Stomach (tissue), 9 donors: Measurements from ENCODE around the gene TRIM43B. TPM values are rescaled to one million over a fixed set of nuclear protein-coding genes. Genes with fewer than 3 reads are reported as not detected.
"Not testable (repeated sequence)": the region's sequence is repeated elsewhere in the genome, so short reads cannot be mapped to it uniquely, and the experiment has no call there.

Experiments used
- DNase-seq, 2 donors: peaks; one replicate each; pipeline versions ENCODE4 v3.0.0 to v3.0.0-alpha.2; 2013 to 2019
- H3K27ac ChIP-seq, 5 donors: fragments of 200-600 bp in 4 of 5; sonication (generic) in 4 of 5; one replicate each; pipeline ENCODE4 v1.5.1; 2013 to 2019; ENCODE audit warnings: mild to moderate bottlenecking in 1 of 5, moderate library complexity in 1 of 5
- H3K27me3 ChIP-seq, 3 donors: fragments of 200-600 bp; sonication (generic); one replicate each; pipeline ENCODE4 v1.5.1; 2017 to 2019; ENCODE audit warnings: mixed run types in 1 of 3
- H3K36me3 ChIP-seq, 4 donors: fragments of 200-600 bp; sonication (generic); 1 replicate in 3 of 4; 2 replicates in 1 of 4; pipeline ENCODE4 v1.5.1; 2016 to 2019
- H3K4me1 ChIP-seq, 4 donors: fragments of 200-600 bp; sonication (generic); one replicate each; pipeline ENCODE4 v1.5.1; 2016 to 2019
- H3K4me3 ChIP-seq, 4 donors: fragments of 200-600 bp; sonication (generic) in 3 of 4; one replicate each; pipeline ENCODE4 v1.5.1; 2016 to 2019; ENCODE audit warnings: mild to moderate bottlenecking in 1 of 4
- H3K9me3 ChIP-seq, 4 donors: fragments of 200-600 bp; sonication (generic); one replicate each; pipeline ENCODE4 v1.5.1; 2016 to 2019
- EP300 ChIP-seq: sonication (generic); formaldehyde crosslinking; IDR thresholded peaks from one replicate; pipeline ENCODE4 v1.6.1; 2017; ENCODE audit warnings: antibody characterized with exemption
- POLR2A ChIP-seq, 4 donors: fragments of 450-650 bp; IDR thresholded peaks; one replicate each; pipeline ENCODE4 v1.6.1; 2016; ENCODE audit warnings: antibody characterized with exemption in 4 of 4, control low read depth in 2 of 4, mild to moderate bottlenecking in 1 of 4, moderate library complexity in 1 of 4
- POLR2AphosphoS5 ChIP-seq, 3 donors: sonication (generic); formaldehyde crosslinking; IDR thresholded peaks; one replicate each; pipeline ENCODE4 v1.6.1; 2016; ENCODE audit warnings: antibody characterized with exemption in 3 of 3
- WGBS, 5 donors: extraction: QIAGEN DNeasy Blood & Tissue Kit in 3 of 5; methylation state at CpG; one replicate each; pipeline versions ENCODE4 v1.1.5 to v1.1.7; 2013 to 2018; 5-methylcytosine and 5-hydroxymethylcytosine counted together
- intact Hi-C: fragments of 100-400 bp; cut with DNase I; formaldehyde crosslinking; loops from one replicate; pipeline ENCODE4 v1.15.1; 2023; ENCODE audit warnings: low total_unique reads
- polyA plus RNA-seq, 3 donors: library from polyadenylated mRNA; stranded (reverse); fragments of 200-250 nt; gene quantifications; one replicate each; pipeline ENCODE4 v1.2.3, GENCODE V29; 2013
- total RNA-seq, 5 donors: library from RNA; depleted of rRNA; stranded (reverse); fragments of >200 nt; gene quantifications; one replicate each; pipeline versions ENCODE4 v1.1.0 to v1.2.3, GENCODE V29; 2014 to 2016
- TF ChIP-seq, protein P1 (sequence below), 7 experiments: fragments of 450-650 bp in 4 of 7; fragments of 200-600 bp in 3 of 7; sonication (generic) in 3 of 7; IDR thresholded peaks; one replicate each; pipeline ENCODE4 v1.5.1; 2016 to 2019; ENCODE audit warnings: antibody characterized with exemption in 7 of 7, control low read depth in 2 of 7, mild to moderate bottlenecking in 1 of 7
- donor health status: healthy with polysubstance abuse.
- donor health status: Bipolar disorder and iron deficiency.
- donor health status: healthy.

The TRIM43B gene
- total and polyA plus RNA-seq, 8 donors = not detected

DNA sequence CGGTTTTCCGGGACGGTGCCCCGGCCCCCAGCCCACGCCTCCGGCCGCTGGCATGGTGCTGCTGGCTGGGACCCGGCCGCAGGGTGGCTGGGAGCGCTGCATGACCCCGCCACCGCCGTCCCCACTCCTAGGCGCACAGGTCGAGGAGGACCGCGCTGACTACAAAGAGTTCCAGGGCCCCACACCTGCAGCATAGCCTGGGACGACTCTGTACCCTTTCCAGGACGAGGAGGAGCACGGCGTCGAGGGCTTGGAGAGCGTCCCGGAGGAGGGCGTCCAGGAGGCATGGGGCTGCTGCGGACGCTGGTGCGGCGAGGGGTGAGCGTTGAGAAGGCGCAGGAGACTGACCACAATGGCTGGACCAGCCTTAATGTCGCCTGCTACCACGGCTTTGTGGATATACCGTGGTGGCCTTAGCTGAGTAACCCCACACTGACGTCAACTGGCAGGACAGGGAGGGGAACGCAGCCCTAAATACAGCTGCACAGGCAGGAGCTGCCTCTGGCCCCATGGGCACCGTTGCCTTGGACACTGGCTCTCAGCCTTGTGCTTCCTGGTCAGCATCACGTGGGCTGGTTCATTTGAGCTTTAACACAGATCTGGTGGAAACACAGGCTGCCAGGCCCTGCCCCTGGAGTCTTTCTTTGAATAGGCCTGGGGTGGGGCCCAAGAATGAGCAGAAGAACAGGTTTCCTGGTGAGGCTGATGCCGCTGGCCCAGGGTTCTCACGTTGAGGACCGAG, 40.9 kb upstream of the TRIM43B start:
- peak; percentile 70 to 87 for DNase-seq
- peak overlapping the region; percentile 71 to 81 (median 77) for H3K4me3 ChIP-seq
- peaks cover 10 to 39% (median 31%) of the 10 kb centered on the region in 4 donors for H3K4me1 ChIP-seq
- no peaks in the 10 kb centered on the region for H3K27me3 ChIP-seq
- 65 to 86% (median 77%) methylated on average over 38 to 41 of the region's 41 CpGs for WGBS, 5 donors
- H3K36me3 ChIP-seq = peaks cover 0 to 18% (median 5%) of the 10 kb centered on the region in 4 donors
- intact Hi-C loops = no loop called here
- peak overlapping the region; percentile 84 to 93 (median 88) for H3K27ac ChIP-seq
- no peaks in the 10 kb centered on the region for H3K9me3 ChIP-seq
- TF ChIP-seq POLR2AphosphoS5 (IDR thresholded peaks at IDR 0.05) (peak in 1 of 3 donors; percentile 45), EP300 (no peak)

DNA sequence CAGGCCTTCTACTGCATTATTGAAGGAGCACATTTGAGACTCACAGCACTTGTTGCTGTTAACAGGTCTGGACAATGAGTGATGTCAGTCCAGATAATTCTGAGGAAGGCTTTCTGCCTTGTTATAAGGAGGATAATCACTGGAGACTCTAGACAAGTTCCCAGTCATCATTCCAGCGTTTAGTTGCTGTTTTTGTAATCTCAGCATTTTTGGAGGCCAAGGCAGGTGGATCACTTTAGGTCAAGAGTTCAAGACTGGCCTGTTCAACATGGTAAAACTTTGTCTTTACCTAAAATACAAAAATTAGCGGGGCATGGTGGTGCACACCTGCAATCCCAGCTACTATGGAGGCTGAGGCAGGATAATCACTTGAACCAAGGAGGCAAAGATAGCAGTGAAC, 39.6 kb upstream of the TRIM43B start:
- Histone ChIP-seq H3K4me3 (no peak overlapping the region), H3K9me3 (no peaks in the 10 kb centered on the region), H3K27me3 (no peaks in the 10 kb centered on the region), H3K27ac (no peak overlapping the region), H3K4me1 (peaks cover 10 to 39% (median 31%) of the 10 kb centered on the region in 4 donors), H3K36me3 (peaks cover 0 to 6% (median 0%) of the 10 kb centered on the region in 4 donors)
- TF ChIP-seq EP300 (no peak), POLR2AphosphoS5 (IDR thresholded peaks at IDR 0.05) (no peak), POLR2A (IDR thresholded peaks at IDR 0.05) (no peak)
- TF ChIP-seq, protein P1, sequence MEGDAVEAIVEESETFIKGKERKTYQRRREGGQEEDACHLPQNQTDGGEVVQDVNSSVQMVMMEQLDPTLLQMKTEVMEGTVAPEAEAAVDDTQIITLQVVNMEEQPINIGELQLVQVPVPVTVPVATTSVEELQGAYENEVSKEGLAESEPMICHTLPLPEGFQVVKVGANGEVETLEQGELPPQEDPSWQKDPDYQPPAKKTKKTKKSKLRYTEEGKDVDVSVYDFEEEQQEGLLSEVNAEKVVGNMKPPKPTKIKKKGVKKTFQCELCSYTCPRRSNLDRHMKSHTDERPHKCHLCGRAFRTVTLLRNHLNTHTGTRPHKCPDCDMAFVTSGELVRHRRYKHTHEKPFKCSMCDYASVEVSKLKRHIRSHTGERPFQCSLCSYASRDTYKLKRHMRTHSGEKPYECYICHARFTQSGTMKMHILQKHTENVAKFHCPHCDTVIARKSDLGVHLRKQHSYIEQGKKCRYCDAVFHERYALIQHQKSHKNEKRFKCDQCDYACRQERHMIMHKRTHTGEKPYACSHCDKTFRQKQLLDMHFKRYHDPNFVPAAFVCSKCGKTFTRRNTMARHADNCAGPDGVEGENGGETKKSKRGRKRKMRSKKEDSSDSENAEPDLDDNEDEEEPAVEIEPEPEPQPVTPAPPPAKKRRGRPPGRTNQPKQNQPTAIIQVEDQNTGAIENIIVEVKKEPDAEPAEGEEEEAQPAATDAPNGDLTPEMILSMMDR (IDR thresholded peaks at IDR 0.05) = no peak
- intact Hi-C loops = no loop called here
- no peak for DNase-seq
- WGBS, 5 donors = 82 to 94% (median 88%) methylated on average over 2 of the region's 2 CpGs

DNA sequence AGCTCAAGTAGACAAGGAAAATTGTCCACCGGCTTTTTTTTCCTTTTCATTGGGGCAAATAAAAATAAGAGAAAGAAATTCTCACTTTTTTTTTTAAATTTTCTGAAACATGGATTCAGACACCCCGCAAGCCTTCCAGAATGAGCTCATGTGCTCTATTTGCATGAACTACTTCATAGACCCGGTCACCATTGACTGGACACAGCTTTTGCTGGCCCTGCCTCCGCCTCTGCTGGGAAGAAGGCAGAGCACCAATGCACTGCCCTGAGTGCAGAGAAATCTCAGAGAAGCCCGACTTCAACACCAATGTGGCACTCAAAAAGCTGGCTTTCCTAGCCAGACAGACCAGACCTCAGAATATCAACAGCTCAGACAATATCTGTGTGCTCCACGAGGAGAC, 30.2 kb upstream of the TRIM43B start:
- no peak for DNase-seq
- WGBS, 5 donors = 69 to 79% (median 75%) methylated on average over 6 of the region's 6 CpGs
- H3K4me3 ChIP-seq = no peak overlapping the region
- H3K4me1 ChIP-seq = no peaks in the 10 kb centered on the region
- intact Hi-C loops = no loop called here
- TF ChIP-seq POLR2AphosphoS5 (IDR thresholded peaks at IDR 0.05) = no peak
- no peak for TF ChIP-seq POLR2A (IDR thresholded peaks at IDR 0.05)
- TF ChIP-seq, protein P1 (IDR thresholded peaks at IDR 0.05) = no peak
- no peak for TF ChIP-seq EP300
- H3K36me3 ChIP-seq = no peaks in the 10 kb centered on the region
- no peaks in the 10 kb centered on the region for H3K27me3 ChIP-seq
- H3K9me3 ChIP-seq = no peaks in the 10 kb centered on the region
- no peak overlapping the region for H3K27ac ChIP-seq

DNA sequence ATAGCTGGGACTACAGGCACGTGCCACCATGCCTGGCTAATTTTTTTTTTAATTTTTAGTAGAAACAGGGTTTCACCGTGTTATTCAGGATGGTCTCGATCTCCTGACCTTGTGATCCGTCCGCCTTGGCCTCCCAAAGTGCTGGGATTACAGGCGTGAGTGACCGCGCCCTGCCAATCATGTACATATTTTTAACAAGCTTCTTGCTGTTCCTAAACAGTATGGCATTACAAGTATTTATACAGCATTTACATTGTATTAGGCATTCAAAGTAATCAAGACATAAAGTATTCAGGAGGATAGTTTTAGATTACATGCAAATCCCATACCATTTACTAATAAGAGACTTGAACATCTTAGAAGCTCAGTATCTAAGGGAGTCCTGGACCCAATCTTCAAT, 29.7 kb upstream of the TRIM43B start:
- H3K27me3 ChIP-seq, H3K9me3 ChIP-seq, H3K27ac ChIP-seq, DNase-seq, H3K4me3 ChIP-seq, intact Hi-C loops, H3K36me3 ChIP-seq, H3K4me1 ChIP-seq: not testable (repeated sequence)
- WGBS, 5 donors = 85 to 90% (median 87%) methylated on average over 8 of the region's 8 CpGs

DNA sequence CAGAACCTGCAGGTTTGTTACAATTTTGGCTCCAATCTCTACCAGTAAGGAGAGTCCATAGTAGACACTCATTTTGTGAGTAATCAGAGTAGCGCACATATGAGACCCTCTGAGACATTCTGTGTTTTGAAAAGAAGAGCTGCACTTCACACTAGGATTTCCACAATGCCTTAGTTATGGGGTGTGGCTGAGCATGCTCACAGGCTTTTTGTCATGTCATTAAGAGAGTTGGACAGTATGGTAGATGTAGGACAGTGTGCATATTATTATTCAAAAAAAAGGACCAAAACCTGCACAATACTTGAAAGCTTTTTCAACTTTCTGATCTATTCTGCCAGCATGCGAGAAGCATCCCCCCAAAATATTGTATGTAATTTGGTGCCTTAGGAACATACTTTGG, 24.9 kb upstream of the TRIM43B start:
- Histone ChIP-seq H3K27me3 (no peaks in the 10 kb centered on the region), H3K4me1 (no peaks in the 10 kb centered on the region), H3K9me3 (no peaks in the 10 kb centered on the region), H3K4me3 (no peak overlapping the region), H3K36me3 (no peaks in the 10 kb centered on the region), H3K27ac (no peak overlapping the region)
- WGBS, 5 donors = 97 to 99% (median 98%) methylated on average over 2 of the region's 2 CpGs
- no peak for TF ChIP-seq POLR2A (IDR thresholded peaks at IDR 0.05)
- no peak for TF ChIP-seq EP300
- TF ChIP-seq, protein P1 (IDR thresholded peaks at IDR 0.05) = no peak
- no peak for TF ChIP-seq POLR2AphosphoS5 (IDR thresholded peaks at IDR 0.05)
- intact Hi-C loops = no loop called here
- DNase-seq = no peak
